Stomach smooth muscle (tissue), 2 donors: Measurements from ENCODE around the gene SLC2A13.

ENCODE experiments used
- H3K27ac ChIP-seq: one replicate; pipeline ENCODE4 v1.7.0; 2013; ENCODE audit warnings: mild to moderate bottlenecking, low read length, inconsistent platforms
- H3K27me3 ChIP-seq, 2 donors: one replicate each; pipeline ENCODE4 v1.7.0; 2013; ENCODE audit warnings: low read length in 2 of 2; ENCODE audit not compliant: insufficient read depth in 2 of 2, control insufficient read depth in 1 of 2
- H3K36me3 ChIP-seq, 2 donors: one replicate each; pipeline ENCODE4 v1.7.0; 2013; ENCODE audit warnings: low read length in 2 of 2; ENCODE audit not compliant: control insufficient read depth in 2 of 2, insufficient read depth in 2 of 2
- H3K4me1 ChIP-seq: one replicate; pipeline ENCODE4 v1.7.0; 2013; ENCODE audit warnings: low read length; ENCODE audit not compliant: control insufficient read depth, insufficient read depth
- H3K4me3 ChIP-seq, 2 donors: one replicate each; pipeline ENCODE4 v1.7.0; 2013; ENCODE audit warnings: low read length in 2 of 2
- H3K9ac ChIP-seq, 2 donors: one replicate each; pipeline ENCODE4 v1.7.0; 2013; ENCODE audit warnings: low read length in 2 of 2, mild to moderate bottlenecking in 1 of 2
- H3K9me3 ChIP-seq, 2 donors: one replicate each; pipeline ENCODE4 v1.7.0; 2013; ENCODE audit warnings: low read length in 2 of 2; ENCODE audit not compliant: control insufficient read depth in 2 of 2
- donor health status: healthy.
- donor health status: Pancreatic carcinoma.

SLC2A13 gene

DNA sequence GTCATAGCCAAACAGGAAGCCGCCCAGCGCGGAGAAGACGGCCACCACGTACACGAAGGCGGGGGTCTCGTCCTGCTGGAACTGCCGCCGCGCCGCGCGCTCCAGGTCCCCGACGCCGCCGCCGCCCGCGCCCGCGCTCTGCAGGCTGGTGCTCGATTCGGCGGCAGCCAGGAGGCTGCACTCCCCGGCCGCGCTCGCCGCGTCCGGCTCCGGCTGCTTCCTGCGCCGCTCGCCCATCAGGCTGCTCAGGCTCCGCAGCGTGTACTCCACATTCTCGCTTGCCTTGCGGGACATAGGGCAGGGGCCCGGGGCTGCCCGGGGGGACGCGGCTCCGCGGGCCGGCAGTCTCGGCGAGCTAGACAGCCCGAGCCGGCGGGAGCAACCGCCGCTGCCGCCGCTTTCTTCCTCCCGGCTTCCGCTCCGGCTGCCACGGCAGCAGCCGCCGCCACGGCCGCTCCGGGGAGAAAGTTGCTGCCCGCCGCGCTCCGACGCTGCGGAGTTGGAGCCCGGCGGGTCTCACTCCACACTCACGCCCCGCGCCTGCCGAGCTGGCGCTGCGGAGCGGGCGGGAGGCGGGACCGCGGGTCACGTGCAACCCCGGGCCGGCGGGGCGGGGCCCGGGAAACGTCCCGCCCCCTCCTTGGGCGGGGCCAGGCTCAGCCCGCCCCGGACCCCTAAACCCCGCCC lies at the start of gene SLC2A13:
TSS of gene SLC2A13 (minus strand) at position 567 of the 687 bp plus-strand sequence. CDS start at position 294, 273 bp downstream.
- Histone ChIP-seq H3K9ac (peak within 1 kb of the TSS; percentile 58 to 69), H3K4me1 (peaks cover 9% of the 10 kb centered on the region), H3K9me3 (no peaks in the 10 kb centered on the region), H3K27me3 (no peaks in the 10 kb centered on the region), H3K4me3 (peak within 1 kb of the TSS; percentile 73 to 91), H3K36me3 (no peaks in the 10 kb centered on the region), H3K27ac (peak within 1 kb of the TSS; percentile 61)

DNA sequence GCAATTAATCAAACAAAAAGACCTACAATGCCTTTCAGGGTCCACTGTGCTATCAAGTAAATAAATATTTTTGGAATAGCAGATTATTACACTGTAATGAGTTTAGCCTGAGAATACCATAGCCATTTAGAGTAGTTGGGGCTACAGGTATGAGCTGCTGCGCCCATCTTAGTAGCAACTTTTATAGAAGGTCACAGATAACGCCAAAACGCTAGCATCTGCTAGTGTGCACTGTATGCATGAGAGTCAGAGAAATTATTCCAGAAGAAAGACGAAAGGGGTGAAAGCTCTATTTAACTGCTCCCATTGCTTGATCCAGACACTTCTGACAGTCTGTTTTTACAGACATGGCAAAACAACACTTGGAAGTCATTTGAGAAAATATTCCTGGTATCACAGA lies 48.5 kb upstream of the SLC2A13 start:
- no peak overlapping the region for H3K27ac ChIP-seq
- H3K4me1 ChIP-seq: no peaks in the 10 kb centered on the region
- no peak overlapping the region for H3K9ac ChIP-seq
- no peak overlapping the region for H3K4me3 ChIP-seq
- no peaks in the 10 kb centered on the region for H3K36me3 ChIP-seq
- H3K9me3 ChIP-seq: no peaks in the 10 kb centered on the region
- no peaks in the 10 kb centered on the region for H3K27me3 ChIP-seq

DNA sequence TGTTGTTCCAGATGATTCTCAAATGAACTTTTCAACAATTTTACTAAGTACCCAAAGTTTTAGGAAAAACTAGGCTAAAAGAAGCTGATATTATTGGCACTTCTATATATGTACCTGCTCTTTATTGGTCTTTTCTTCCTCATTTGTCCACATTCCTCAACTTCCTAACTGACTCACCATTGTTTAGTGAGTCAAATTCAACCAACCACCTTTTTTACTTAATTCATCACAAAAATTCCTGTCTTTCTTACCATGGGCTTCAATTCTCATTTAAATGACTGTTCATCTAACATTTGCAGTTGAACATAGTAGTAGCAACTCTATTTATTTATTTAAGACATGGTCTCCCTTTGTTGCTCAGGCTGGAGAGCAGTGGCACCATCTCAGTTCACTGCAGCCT lies 47.6 kb upstream of the SLC2A13 start:
- Histone ChIP-seq H3K4me1 (no peaks in the 10 kb centered on the region), H3K36me3 (no peaks in the 10 kb centered on the region), H3K4me3 (no peak overlapping the region), H3K27ac (no peak overlapping the region), H3K27me3 (no peaks in the 10 kb centered on the region), H3K9me3 (no peaks in the 10 kb centered on the region), H3K9ac (no peak overlapping the region)

DNA sequence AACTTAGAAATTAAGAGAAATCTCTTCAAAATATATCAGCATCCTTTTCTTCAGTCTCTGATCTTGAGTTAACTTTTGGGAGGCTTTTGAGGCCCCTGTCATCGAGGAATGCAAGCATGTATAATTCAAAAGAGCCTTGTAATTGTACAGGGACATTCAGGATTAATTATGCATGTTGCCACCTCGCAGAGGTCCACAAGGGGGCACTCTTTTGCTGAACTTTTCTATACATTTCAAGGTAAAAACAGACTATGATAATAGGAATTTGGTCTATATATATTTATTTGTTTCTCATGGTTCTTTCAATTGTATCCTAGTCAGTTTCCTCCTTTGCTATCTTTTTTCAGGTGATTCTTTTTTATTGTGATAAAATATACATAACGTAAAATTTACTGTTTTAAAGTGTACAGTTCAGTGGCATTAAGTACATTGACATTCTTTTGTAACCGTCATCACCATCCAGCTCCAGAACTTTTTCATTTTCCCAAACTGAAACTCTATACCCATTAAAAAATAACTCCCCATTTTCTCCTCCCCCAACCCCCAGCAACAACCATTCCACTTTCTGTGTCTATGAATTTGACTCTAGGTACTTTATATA lies 47.0 kb upstream of the SLC2A13 start:
- H3K36me3 ChIP-seq: no peaks in the 10 kb centered on the region
- H3K4me3 ChIP-seq: no peak overlapping the region
- H3K27ac ChIP-seq: no peak overlapping the region
- no peak overlapping the region for H3K9ac ChIP-seq
- no peaks in the 10 kb centered on the region for H3K9me3 ChIP-seq
- H3K27me3 ChIP-seq: no peaks in the 10 kb centered on the region
- H3K4me1 ChIP-seq: no peaks in the 10 kb centered on the region

DNA sequence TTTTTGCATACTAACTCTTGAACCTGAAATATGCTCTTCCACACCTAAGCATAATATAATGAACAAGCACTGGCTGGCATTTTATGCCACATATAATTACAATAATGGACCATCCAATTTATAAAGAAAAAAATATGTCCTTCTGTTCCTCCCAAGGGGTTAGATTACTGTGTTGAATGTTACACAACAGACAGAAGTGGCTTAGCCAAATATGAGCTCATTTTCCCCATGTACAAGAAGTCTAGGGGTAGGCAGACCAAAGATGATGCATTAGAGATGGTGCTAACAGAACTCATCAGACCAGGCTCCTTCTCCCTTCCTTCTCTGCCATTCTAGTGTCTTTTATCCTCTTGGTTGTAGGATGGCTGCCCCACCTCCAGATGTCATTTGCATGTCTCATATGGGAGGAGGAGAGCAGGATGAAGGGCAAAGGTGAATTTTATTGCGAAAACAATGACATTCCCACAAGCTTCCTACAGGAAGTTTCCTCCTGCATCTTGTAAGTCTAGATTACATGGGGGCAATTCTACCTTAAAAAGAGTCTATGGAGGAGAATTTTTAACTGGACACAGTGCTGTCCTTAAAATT lies 43.9 kb upstream of the SLC2A13 start:
- H3K4me1 ChIP-seq: no peaks in the 10 kb centered on the region
- H3K27ac ChIP-seq: no peak overlapping the region
- no peaks in the 10 kb centered on the region for H3K36me3 ChIP-seq
- no peaks in the 10 kb centered on the region for H3K27me3 ChIP-seq
- H3K9ac ChIP-seq: no peak overlapping the region
- no peak overlapping the region for H3K4me3 ChIP-seq
- no peaks in the 10 kb centered on the region for H3K9me3 ChIP-seq

DNA sequence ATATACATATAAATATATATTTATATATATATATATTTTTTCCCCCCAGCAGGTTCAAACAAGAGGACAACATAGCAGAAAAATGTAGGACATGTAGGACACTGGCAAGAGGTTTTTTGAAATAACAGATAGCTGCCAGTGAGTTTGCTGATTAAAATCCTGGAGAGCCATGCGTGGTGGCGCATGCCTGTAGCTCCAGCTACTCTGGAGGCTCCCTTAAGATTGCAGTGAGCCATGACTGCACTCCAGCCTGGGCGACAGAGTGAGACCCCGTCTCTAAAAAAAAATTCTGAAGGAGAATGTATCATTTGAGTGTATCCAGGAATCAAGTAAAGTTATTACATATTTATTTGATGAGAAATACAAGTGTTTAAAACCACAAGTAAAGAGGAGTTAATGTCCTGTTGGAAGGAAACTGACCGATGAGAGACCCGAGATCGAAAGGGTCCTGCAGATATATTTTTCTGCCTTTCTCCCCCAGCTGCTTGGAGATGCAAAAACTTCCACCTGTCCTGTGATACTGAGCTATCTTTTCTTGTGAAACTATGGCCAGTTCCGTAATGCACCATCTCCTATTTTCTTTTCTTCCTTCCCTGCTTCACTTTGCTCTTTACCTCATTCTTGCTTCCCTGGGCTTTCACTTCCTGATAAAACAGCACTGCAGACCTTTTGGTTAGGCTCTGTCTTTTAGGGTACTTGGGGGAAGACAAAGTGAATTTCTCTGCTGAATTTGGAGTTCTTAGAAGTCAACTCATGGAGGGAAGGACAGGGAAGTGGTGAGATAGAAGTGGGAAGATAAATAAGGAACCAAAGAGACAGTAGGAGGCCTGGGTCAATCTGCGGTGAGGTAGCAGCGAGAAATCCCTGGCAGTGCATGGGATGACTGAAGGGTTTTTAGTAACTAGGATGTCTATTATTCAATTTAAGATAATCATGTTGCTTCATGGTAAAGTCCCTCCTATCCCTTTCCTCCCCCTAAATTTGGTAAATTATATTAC lies 41.2 kb upstream of the SLC2A13 start:
- no peak overlapping the region for H3K27ac ChIP-seq
- H3K9ac ChIP-seq: no peak overlapping the region
- no peak overlapping the region for H3K4me3 ChIP-seq
- no peaks in the 10 kb centered on the region for H3K36me3 ChIP-seq
- no peaks in the 10 kb centered on the region for H3K27me3 ChIP-seq
- no peaks in the 10 kb centered on the region for H3K9me3 ChIP-seq
- H3K4me1 ChIP-seq: no peaks in the 10 kb centered on the region

DNA sequence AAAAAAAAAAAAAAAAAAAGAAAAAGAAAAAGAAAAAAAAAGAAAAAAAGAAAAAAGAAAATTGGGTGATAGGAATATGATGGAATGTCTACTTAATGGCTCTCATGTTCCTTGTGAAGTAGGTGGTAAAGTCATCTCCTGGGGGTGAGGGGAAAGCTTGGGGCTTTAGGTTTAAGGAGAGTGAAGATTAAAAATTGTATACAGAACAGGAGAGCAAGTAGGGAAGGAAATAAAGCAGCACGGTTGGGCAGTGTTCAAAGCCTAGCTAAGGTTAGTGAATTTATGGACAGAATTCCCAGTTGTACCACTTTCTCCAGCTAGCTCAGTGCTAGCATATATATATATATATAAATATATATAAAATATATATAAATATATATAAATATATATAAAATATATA lies 40.0 kb upstream of the SLC2A13 start:
- Histone ChIP-seq H3K36me3 (no peaks in the 10 kb centered on the region), H3K9me3 (no peaks in the 10 kb centered on the region), H3K9ac (no peak overlapping the region), H3K4me1 (no peaks in the 10 kb centered on the region), H3K27ac (no peak overlapping the region), H3K4me3 (no peak overlapping the region), H3K27me3 (no peaks in the 10 kb centered on the region)

DNA sequence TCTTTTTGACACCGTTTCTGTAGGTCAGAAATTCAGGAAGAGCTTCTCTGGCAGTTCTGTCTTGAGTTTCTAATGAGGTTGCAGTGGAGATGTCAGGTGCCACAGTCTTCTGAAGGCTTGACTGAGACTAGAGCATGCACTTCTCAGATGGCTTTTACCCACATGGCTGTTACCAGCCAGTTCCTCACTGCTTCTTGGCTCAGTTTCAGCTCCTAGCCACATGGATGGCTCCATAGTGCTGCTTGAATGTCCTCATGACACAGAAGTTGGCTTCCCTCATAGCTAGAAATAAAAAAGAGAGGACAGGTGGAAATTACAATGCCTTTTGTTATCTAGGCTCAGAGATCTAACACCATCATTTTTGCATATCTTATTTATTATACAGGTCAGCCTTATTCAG lies 38.1 kb upstream of the SLC2A13 start:
- H3K36me3 ChIP-seq: no peaks in the 10 kb centered on the region
- H3K4me3 ChIP-seq: no peak overlapping the region
- H3K9ac ChIP-seq: no peak overlapping the region
- H3K9me3 ChIP-seq: no peaks in the 10 kb centered on the region
- H3K27ac ChIP-seq: no peak overlapping the region
- no peaks in the 10 kb centered on the region for H3K27me3 ChIP-seq
- no peaks in the 10 kb centered on the region for H3K4me1 ChIP-seq

DNA sequence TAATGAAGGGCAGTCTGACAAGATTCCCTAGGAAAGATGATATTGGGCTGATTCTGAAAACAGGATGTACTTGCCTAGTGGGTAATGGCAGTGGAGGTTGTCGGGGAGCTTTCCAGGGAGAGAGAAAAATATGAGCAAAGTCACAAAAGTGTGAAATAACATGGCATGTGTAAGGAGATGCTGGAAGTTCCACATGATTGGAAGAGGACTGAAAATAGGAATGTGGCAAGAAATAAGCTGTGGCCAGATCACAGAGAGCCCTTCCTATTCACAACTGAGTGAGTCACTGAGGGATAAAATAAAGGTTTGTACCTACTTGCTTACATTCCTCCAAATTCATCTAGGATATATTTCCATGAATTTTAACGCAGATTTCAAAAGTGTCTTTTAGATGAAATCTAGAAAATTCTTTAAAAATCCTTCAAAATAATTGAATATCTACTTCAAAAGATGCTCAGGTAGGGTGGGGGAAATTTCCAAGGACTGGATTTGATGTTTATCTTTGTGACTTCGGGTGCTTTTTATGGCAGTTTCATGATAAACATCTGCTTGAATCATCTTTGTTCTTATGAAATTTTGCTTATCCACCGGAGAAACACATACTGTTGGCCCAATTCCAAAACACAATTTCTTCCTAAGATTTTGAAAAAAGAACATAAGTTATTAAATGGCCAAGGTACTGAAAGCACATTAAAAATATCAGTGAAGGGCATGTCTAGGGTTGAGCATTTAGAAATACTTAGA lies 36.3 kb upstream of the SLC2A13 start:
- no peaks in the 10 kb centered on the region for H3K27me3 ChIP-seq
- H3K4me3 ChIP-seq: no peak overlapping the region
- H3K9ac ChIP-seq: no peak overlapping the region
- H3K9me3 ChIP-seq: no peaks in the 10 kb centered on the region
- H3K27ac ChIP-seq: no peak overlapping the region
- H3K36me3 ChIP-seq: no peaks in the 10 kb centered on the region
- no peaks in the 10 kb centered on the region for H3K4me1 ChIP-seq

DNA sequence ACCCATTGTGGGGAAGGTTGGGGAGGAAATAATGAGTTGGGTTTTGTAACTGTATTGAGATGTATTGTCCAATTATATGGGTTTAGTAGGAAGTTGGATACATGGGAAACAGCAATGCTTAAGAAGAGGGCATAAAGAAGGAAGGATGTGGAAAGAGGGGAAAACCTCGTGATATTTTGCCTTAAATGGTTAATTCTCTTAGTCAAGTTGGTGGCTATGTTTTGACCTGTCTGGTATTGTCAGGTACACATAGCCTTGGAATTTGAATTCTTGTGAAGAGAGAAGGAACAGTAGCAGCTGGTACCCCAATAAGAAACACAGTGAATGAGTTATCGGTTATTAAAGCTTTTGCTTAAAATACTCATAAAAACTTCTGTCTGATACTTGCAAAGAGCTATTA lies 32.6 kb upstream of the SLC2A13 start:
- no peak overlapping the region for H3K27ac ChIP-seq
- no peaks in the 10 kb centered on the region for H3K4me1 ChIP-seq
- H3K36me3 ChIP-seq: no peaks in the 10 kb centered on the region
- H3K9me3 ChIP-seq: no peaks in the 10 kb centered on the region
- H3K27me3 ChIP-seq: no peaks in the 10 kb centered on the region
- H3K9ac ChIP-seq: no peak overlapping the region
- no peak overlapping the region for H3K4me3 ChIP-seq
